Left ventricle myocardium inferior (tissue), 1 donor: ENCODE results near the gene GPRC5C. TPM values are rescaled to one million over a fixed set of nuclear protein-coding genes. Genes with fewer than 3 reads are reported as not detected.

Experiments
- DNase-seq: peaks from one replicate; pipeline ENCODE4 v3.0.0-alpha.2; 2020
- H3K27ac ChIP-seq: fragments of 200-600 bp; replicated peaks from 2 replicates; pipeline ENCODE4 v1.8.0; 2021
- H3K27me3 ChIP-seq: fragments of 200-600 bp; 2 replicates; pipeline ENCODE4 v1.8.0; 2021; ENCODE audit warnings: low read depth
- H3K36me3 ChIP-seq: fragments of 200-600 bp; 2 replicates; pipeline ENCODE4 v1.8.0; 2021
- H3K4me1 ChIP-seq: fragments of 200-600 bp; 2 replicates; pipeline ENCODE4 v1.8.0; 2021
- H3K4me3 ChIP-seq: fragments of 200-600 bp; 2 replicates; pipeline ENCODE4 v1.8.0; 2021; ENCODE audit warnings: mild to moderate bottlenecking, moderate library complexity
- H3K9me3 ChIP-seq: fragments of 200-600 bp; replicated peaks from 2 replicates; pipeline ENCODE4 v1.8.0; 2021
- intact Hi-C: fragments of 100-400 bp; cut with micrococcal nuclease; formaldehyde crosslinking; loops from one replicate; pipeline ENCODE4 v1.11.0; 2022
- long read RNA-seq: library from polyadenylated mRNA; unstranded; transcript quantifications from one replicate; pipeline ENCODE4 v2.0.0, GENCODE V29; 2021
- total RNA-seq: library from RNA; stranded (reverse); fragmentation: NEBNext Ultra II Directional; extraction: Animal tissue kit (Norgen Biotek cat#: 25700); gene quantifications from one replicate; pipeline ENCODE4 v1.2.1, GENCODE V29; 2021
- TF ChIP-seq, protein P1 (sequence below): fragments of 200-600 bp; IDR thresholded peaks from 2 replicates; pipeline ENCODE4 v1.8.0; 2021; ENCODE audit warnings: antibody characterized with exemption, mild to moderate bottlenecking, borderline replicate concordance
- donor health status: DM: no; HTN: yes; CAD: no; lungs with severe emphysema.

Gene GPRC5C
- 32.0 TPM for total RNA-seq
- long read RNA-seq, transcript GPRC5C-202 (4 exons, 2,988 nt): major isoform, 34 of 53 reads
- long read RNA-seq, partial matches to known transcripts: 10 of 53 reads
- long read RNA-seq, other reads (novel, unspliced or antisense): 9 of 53 reads

GRCh38 chr17:74431568-74432423 is at the start of gene GPRC5C:
TSS of gene GPRC5C (plus strand) at chr17:74432088. CDS start at chr17:74439777, 7,689 bp downstream.
- peaks cover 92% of the 10 kb centered on the region for H3K4me1 ChIP-seq
- TF ChIP-seq, protein P1, sequence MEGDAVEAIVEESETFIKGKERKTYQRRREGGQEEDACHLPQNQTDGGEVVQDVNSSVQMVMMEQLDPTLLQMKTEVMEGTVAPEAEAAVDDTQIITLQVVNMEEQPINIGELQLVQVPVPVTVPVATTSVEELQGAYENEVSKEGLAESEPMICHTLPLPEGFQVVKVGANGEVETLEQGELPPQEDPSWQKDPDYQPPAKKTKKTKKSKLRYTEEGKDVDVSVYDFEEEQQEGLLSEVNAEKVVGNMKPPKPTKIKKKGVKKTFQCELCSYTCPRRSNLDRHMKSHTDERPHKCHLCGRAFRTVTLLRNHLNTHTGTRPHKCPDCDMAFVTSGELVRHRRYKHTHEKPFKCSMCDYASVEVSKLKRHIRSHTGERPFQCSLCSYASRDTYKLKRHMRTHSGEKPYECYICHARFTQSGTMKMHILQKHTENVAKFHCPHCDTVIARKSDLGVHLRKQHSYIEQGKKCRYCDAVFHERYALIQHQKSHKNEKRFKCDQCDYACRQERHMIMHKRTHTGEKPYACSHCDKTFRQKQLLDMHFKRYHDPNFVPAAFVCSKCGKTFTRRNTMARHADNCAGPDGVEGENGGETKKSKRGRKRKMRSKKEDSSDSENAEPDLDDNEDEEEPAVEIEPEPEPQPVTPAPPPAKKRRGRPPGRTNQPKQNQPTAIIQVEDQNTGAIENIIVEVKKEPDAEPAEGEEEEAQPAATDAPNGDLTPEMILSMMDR: no peak
- intact Hi-C loops: no loop called here
- no peaks in the 10 kb centered on the region for H3K9me3 ChIP-seq
- DNase-seq: peak; percentile 79
- H3K4me3 ChIP-seq: peak within 1 kb of the TSS; percentile 73
- peaks cover 5% of the 10 kb centered on the region for H3K27me3 ChIP-seq
- no peaks in the 10 kb centered on the region for H3K36me3 ChIP-seq
- peak within 1 kb of the TSS; percentile 97 for H3K27ac ChIP-seq

DNA sequence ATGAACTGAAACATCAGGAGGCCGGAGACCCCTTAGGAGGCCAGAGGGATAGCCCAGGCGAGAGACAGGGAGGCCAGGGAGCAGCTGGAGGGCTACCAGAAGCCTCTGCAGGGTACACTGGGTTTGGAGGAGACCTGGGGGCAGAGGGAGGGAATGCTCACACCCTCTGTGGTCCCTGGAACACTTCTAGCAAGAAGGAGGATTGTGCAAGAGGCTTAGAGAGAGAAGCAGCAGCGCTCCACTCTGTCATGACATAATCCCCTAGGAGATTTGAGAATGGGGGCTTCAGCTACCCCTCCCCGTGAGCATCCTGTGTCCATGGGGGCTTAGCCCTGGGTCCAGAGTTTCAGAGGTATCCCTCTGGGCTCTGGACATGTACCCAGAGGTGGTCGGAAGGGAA is 48.7 kb upstream of the GPRC5C start:
- H3K9me3 ChIP-seq: no peaks in the 10 kb centered on the region
- no peaks in the 10 kb centered on the region for H3K27me3 ChIP-seq
- H3K27ac ChIP-seq: no peak overlapping the region
- no peak for DNase-seq
- H3K4me1 ChIP-seq: peaks cover 38% of the 10 kb centered on the region
- intact Hi-C loops: no loop called here
- TF ChIP-seq, protein P1: no peak
- no peak overlapping the region for H3K4me3 ChIP-seq
- H3K36me3 ChIP-seq: no peaks in the 10 kb centered on the region

DNA sequence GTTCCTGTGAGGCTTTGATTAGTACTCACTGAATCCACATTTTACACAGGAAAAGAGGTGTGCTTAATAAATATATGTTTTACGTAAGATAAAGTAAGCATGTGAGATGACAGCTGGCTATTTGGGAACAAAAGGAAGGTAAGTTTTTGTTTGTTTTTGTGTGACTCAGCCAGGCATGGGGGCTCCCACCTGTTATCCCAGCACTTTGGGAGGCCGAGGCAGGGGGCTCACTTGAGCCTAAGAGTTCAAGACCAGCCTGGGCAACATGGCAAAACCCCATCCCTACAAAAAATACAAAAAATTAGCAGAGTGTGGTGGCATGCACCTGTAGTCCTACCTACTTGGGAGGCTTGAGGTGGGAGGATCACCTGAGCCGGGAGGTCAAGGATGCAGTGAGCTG is 46.7 kb upstream of the GPRC5C start:
- Histone ChIP-seq H3K27ac (no peak overlapping the region), H3K27me3 (no peaks in the 10 kb centered on the region), H3K9me3 (no peaks in the 10 kb centered on the region), H3K4me3 (no peak overlapping the region), H3K36me3 (no peaks in the 10 kb centered on the region), H3K4me1 (peaks cover 27% of the 10 kb centered on the region)
- TF ChIP-seq, protein P1: no peak
- DNase-seq: no peak
- intact Hi-C loops: no loop called here

- peak; percentile 67 for DNase-seq
- Histone ChIP-seq H3K4me1 (peaks cover 16% of the 10 kb centered on the region), H3K27me3 (no peaks in the 10 kb centered on the region), H3K36me3 (no peaks in the 10 kb centered on the region), H3K4me3 (no peak overlapping the region), H3K9me3 (no peaks in the 10 kb centered on the region), H3K27ac (peak overlapping the region; percentile 71)
- intact Hi-C loops: no loop called here
- TF ChIP-seq, protein P1: no peak
These were observed 45.5 kb upstream of the GPRC5C start for GRCh38 chr17:74386386-74386785.

DNA sequence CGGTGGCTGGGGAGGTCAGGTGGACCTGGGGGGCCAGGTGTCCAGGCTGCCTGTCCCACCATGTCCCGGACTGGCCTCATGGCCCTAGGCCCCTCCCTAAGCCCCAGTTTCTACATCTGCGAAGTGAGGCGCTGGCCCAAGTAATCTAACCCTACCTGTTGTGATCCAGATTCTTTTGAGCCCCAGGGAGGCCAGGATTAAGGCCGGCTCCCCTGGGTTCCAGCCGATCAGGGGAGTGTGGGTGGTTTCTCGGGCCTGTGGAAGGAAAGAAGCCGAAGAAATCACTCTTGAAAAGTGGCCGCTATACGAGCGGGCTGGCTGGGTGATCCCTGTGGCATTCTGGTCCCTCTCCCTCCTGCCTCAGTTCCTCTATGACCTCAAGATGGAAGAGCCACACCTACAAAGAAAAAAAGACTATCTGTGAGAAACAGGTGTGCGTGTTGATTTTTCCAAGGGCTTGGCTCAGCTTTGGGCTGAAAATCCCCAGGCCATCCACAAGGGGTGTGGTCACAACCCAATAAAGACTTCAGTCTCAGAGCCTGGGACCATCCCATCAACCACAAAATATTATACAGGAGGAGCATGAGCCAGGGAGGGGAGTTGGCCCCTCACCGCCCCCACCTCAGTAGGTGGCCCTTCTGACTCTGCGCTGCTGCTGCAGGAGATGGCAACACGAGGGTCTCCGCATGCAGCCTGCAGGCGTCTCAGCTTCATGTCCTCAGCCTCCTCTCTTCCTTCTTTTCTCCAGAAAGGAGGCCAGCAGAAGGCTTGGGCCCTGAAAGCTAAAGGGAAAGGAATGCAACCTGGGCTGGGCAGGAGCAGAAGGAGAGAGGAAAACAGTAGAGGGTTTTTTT is 44.3 kb upstream of the GPRC5C start:
- DNase-seq: no peak
- Histone ChIP-seq H3K27me3 (no peaks in the 10 kb centered on the region), H3K27ac (no peak overlapping the region), H3K4me3 (no peak overlapping the region), H3K4me1 (peaks cover 16% of the 10 kb centered on the region), H3K36me3 (no peaks in the 10 kb centered on the region), H3K9me3 (no peaks in the 10 kb centered on the region)
- TF ChIP-seq, protein P1: no peak
- intact Hi-C loops: no loop called here
